NCI-H460 (cell line): ENCODE data around the gene CD81. TPM values are rescaled to one million over a fixed set of nuclear protein-coding genes. Genes with fewer than 3 reads are reported as not detected.

Source experiments
- DNase-seq: peaks from one replicate; pipeline ENCODE4 v3.0.0-alpha.2; 2016; ENCODE audit warnings: low read depth; ENCODE audit errors: extremely low read depth
- total RNA-seq: library from RNA; depleted of rRNA; stranded (reverse); fragments of >200 nt; shearing (Covaris generic); gene quantifications from 2 replicates; pipeline ENCODE4 v1.2.3, GENCODE V29; 2014

Gene CD81
- total RNA-seq, 1 experiment from 2014 or later: 75.2 TPM

- no peak for DNase-seq
Measured at GRCh38 chr11:2400762-2401435, 23.8 kb downstream of the CD81 start.

GRCh38 chr11:2401436-2401984, 24.4 kb downstream of the CD81 start:
- DNase-seq: no peak

DNA sequence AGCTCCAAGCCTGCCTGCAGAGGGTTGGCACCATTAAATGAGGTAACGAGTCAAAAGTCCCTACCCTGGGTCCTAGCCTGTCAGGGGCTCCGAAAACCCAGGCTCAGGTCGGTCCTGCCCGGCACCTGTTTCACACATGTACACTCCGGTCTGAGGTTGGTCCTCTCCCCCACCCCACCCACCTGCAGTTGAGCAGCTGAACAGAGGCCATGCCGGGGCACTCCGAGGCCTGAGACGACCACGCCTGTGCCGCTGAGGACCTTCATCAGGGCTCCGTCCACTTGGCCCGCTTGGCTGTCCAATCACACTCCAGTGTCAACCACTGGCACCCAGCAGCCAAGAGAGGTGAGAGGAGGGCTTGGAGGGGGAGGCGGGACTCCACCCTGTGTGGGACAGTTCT, 25.0 kb downstream of the CD81 start:
- no peak for DNase-seq

DNA sequence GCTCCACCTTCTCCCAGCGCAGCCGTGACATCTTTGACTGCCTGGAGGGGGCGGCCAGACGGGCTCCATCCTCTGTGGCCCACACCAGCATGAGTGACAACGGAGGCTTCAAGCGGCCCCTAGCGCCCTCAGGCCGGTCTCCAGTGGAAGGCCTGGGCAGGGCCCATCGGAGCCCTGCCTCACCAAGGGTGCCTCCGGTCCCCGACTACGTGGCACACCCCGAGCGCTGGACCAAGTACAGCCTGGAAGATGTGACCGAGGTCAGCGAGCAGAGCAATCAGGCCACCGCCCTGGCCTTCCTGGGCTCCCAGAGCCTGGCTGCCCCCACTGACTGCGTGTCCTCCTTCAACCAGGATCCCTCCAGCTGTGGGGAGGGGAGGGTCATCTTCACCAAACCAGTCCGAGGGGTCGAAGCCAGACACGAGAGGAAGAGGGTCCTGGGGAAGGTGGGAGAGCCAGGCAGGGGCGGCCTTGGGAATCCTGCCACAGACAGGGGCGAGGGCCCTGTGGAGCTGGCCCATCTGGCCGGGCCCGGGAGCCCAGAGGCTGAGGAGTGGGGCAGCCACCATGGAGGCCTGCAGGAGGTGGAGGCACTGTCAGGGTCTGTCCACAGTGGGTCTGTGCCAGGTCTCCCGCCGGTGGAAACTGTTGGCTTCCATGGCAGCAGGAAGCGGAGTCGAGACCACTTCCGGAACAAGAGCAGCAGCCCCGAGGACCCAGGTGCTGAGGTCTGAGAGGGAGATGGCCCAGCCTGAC, 26.0 kb downstream of the CD81 start:
- DNase-seq: no peak

DNA sequence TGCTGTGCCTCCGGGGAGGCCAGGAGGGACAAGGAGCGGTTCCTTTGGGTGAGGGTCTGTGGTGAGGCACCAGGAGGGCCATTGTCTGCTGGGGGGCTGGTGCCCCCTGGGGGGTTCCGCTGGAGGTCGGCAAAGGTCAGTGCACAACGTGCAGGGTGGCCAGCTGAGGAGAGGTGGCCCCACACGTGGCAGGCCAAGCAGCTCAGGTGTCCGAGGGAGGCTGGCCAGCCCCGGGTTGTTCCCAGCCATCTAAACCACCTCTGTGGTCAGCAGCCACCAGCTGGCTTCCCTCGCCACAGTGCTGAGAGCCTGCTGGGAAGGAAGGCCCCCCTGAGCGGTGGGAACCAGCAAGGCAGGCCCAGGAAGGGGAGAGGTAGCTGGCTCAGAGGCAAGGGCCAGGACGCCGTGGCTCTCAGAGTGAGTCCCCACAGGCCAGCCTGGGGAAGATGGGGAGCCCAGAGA, 27.7 kb downstream of the CD81 start:
- DNase-seq: no peak

- no peak for DNase-seq
Measured at GRCh38 chr11:2406451-2406850, 29.3 kb downstream of the CD81 start.

- DNase-seq: no peak
Measured at GRCh38 chr11:2406878-2407410, 29.8 kb downstream of the CD81 start.

- DNase-seq: no peak
Measured at GRCh38 chr11:2408671-2409070, 31.6 kb downstream of the CD81 start.

- no peak for DNase-seq
Measured at GRCh38 chr11:2409126-2409525, 32.0 kb downstream of the CD81 start.

DNA sequence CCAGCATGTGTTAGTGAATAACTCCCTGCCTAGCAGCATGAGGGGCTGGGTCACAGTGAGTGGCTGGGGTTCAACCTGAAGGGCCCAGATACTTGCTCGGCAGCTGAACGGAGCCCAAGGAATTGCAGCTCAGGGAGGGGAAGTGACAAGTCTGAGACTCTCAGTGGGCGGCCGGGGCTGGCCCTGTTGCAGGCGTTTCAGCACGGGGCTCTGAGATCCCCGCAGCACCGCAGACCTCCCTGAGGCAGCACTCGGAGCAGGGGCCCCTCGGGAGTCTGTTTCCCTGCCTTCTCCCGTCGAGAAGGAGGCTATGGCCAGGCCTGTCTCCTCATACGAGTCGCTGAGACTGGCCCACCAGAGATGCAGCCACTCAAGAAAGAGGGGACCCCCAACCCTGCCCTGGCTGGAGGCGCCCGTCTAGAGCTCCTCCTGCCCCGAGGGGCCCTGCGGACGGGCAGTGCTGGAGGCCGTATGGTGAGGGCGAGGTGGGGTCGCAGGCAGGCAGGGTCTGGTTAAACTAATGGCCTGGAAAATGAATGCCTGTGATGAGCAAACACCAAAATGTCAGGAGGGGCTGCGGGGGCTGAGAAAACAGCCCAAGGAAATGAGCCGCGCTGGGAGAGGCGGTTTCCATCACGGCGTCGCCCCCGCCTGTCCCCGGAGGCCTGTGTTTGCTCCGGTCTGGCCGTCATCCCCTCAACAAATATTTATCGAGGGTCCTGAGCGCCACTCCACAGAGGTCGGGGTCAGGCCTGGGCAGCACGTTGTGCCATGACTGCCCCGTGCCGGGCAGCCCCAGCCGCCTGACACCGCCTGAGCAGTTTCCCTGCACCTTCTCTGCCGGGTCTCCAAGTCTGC, 32.7 kb downstream of the CD81 start:
- no peak for DNase-seq

GRCh38 chr11:2410616-2411015, 33.5 kb downstream of the CD81 start:
- no peak for DNase-seq

GRCh38 chr11:2411446-2412305, 34.6 kb downstream of the CD81 start:
- DNase-seq: no peak

GRCh38 chr11:2412323-2412722, 35.2 kb downstream of the CD81 start:
- DNase-seq: no peak

- DNase-seq: no peak
Measured at GRCh38 chr11:2413742-2414579, 36.9 kb downstream of the CD81 start.

- no peak for DNase-seq
Measured at GRCh38 chr11:2414616-2415015, 37.5 kb downstream of the CD81 start.

- no peak for DNase-seq
Measured at GRCh38 chr11:2415171-2415570, 38.1 kb downstream of the CD81 start.

DNA sequence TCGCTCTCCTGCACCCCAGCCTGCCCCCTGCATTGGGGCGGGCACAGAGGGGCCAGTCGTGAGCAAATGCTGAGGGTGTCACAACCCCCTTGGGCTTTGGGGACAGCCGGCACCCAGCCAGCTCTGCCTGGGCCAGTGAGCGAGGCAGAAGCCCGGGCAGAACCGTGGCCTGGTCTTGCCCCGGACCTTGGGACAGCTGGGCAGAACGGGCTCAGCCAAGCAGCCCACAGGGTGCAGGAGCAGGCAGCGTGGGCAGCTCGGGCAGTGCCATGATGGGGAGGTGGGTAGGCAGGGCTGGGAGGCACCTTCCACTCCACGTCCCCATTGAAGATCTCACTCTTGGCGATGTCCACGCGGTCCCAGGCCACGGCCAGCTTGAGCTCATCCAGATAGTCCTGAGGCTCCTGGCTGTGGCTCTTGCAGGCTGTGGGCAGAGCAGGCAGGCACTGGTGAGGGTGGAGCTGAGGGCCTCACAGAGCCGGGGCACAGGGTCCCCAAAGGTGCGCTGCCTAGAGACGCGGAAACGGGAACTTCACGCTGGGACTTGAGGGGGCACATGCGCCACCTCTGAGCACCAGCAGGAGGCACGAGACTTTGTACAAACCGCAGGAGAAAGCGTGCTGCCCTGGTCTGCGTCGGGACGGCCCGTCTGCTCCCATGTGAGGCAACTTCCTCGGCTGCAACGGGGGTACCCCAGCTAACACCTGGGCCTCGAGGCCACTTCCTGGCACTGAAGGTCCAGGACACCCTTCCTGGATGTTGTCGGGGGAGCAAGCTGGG, 38.7 kb downstream of the CD81 start:
- no peak for DNase-seq

GRCh38 chr11:2416765-2417164, 39.7 kb downstream of the CD81 start:
- DNase-seq: no peak
